Erythroblast (primary cell): ENCODE results near the gene CEP41.

Source experiments
- GATA1 ChIP-seq: IDR thresholded peaks from 2 replicates; pipeline ENCODE4 v1.6.1; 2011; ENCODE audit warnings: low read depth, mild to moderate bottlenecking, control low read depth, low read length, moderate library complexity
- POLR2A ChIP-seq: IDR thresholded peaks from 2 replicates; pipeline ENCODE4 v1.6.1; 2011; ENCODE audit warnings: mild to moderate bottlenecking, low read length

GRCh38 chr7:130401101-130401500 lies 39.7 kb downstream of the CEP41 start:
- no peak for TF ChIP-seq POLR2A
- no peak for TF ChIP-seq GATA1
